ENCODE measurements around the gene ZBTB47.

Gene ZBTB47

GRCh38 chr3:42666022-42666421 is 12.5 kb downstream of the ZBTB47 start:
- Histone ChIP-seq H3K36me3 (ENCODE audit: control insufficient read depth, insufficient read depth, low read length) (no peaks in the 10 kb centered on the region), H3K27me3 (ENCODE audit: control insufficient read depth, insufficient read depth, low read length) (no peaks in the 10 kb centered on the region), H3K9ac (ENCODE audit: low read depth, low read length) (no peak overlapping the region), H3K4me3 (ENCODE audit: low read depth, low read length) (no peak overlapping the region), H3K4me1 (ENCODE audit: control insufficient read depth, insufficient read depth, low read length) (no peaks in the 10 kb centered on the region), H3K9me3 (ENCODE audit: control insufficient read depth, insufficient read depth, low read length) (no peaks in the 10 kb centered on the region), H3K27ac (ENCODE audit: low read depth, low read length) (no peak overlapping the region)

- Histone ChIP-seq H3K9me3 (ENCODE audit: control insufficient read depth, insufficient read depth, low read length) (no peaks in the 10 kb centered on the region), H3K36me3 (ENCODE audit: control insufficient read depth, insufficient read depth, low read length) (no peaks in the 10 kb centered on the region), H3K27ac (ENCODE audit: low read depth, low read length) (no peak overlapping the region), H3K4me1 (ENCODE audit: control insufficient read depth, insufficient read depth, low read length) (no peaks in the 10 kb centered on the region), H3K4me3 (ENCODE audit: low read depth, low read length) (no peak overlapping the region), H3K27me3 (ENCODE audit: control insufficient read depth, insufficient read depth, low read length) (no peaks in the 10 kb centered on the region), H3K9ac (ENCODE audit: low read depth, low read length) (no peak overlapping the region)
Measured at GRCh38 chr3:42666577-42666998, 13.1 kb downstream of the ZBTB47 start.

- Histone ChIP-seq H3K9ac (ENCODE audit: low read depth, low read length) (no peak overlapping the region), H3K4me3 (ENCODE audit: low read depth, low read length) (no peak overlapping the region), H3K27me3 (ENCODE audit: control insufficient read depth, insufficient read depth, low read length) (no peaks in the 10 kb centered on the region), H3K36me3 (ENCODE audit: control insufficient read depth, insufficient read depth, low read length) (no peaks in the 10 kb centered on the region), H3K4me1 (ENCODE audit: control insufficient read depth, insufficient read depth, low read length) (no peaks in the 10 kb centered on the region), H3K9me3 (ENCODE audit: control insufficient read depth, insufficient read depth, low read length) (no peaks in the 10 kb centered on the region), H3K27ac (ENCODE audit: low read depth, low read length) (no peak overlapping the region)
Measured at GRCh38 chr3:42667096-42667522, 13.6 kb downstream of the ZBTB47 start.

- H3K27me3 ChIP-seq (ENCODE audit: control insufficient read depth, insufficient read depth, low read length), result no peaks in the 10 kb centered on the region
- no peaks in the 10 kb centered on the region for H3K9me3 ChIP-seq (ENCODE audit: control insufficient read depth, insufficient read depth, low read length)
- H3K9ac ChIP-seq (ENCODE audit: low read depth, low read length), result no peak overlapping the region
- no peak overlapping the region for H3K27ac ChIP-seq (ENCODE audit: low read depth, low read length)
- H3K4me1 ChIP-seq (ENCODE audit: control insufficient read depth, insufficient read depth, low read length), result no peaks in the 10 kb centered on the region
- no peak overlapping the region for H3K4me3 ChIP-seq (ENCODE audit: low read depth, low read length)
- H3K36me3 ChIP-seq (ENCODE audit: control insufficient read depth, insufficient read depth, low read length), result no peaks in the 10 kb centered on the region
Measured at GRCh38 chr3:42667523-42668412, 14.3 kb downstream of the ZBTB47 start.

- Histone ChIP-seq H3K9me3 (ENCODE audit: control insufficient read depth, insufficient read depth, low read length) (no peaks in the 10 kb centered on the region), H3K9ac (ENCODE audit: low read depth, low read length) (no peak overlapping the region), H3K36me3 (ENCODE audit: control insufficient read depth, insufficient read depth, low read length) (no peaks in the 10 kb centered on the region), H3K4me3 (ENCODE audit: low read depth, low read length) (no peak overlapping the region), H3K4me1 (ENCODE audit: control insufficient read depth, insufficient read depth, low read length) (no peaks in the 10 kb centered on the region), H3K27me3 (ENCODE audit: control insufficient read depth, insufficient read depth, low read length) (no peaks in the 10 kb centered on the region), H3K27ac (ENCODE audit: low read depth, low read length) (no peak overlapping the region)
Measured at GRCh38 chr3:42668413-42668760, 14.9 kb downstream of the ZBTB47 start.

GRCh38 chr3:42668793-42669217 is 15.3 kb downstream of the ZBTB47 start:
- Histone ChIP-seq H3K27me3 (ENCODE audit: control insufficient read depth, insufficient read depth, low read length) (no peaks in the 10 kb centered on the region), H3K27ac (ENCODE audit: low read depth, low read length) (no peak overlapping the region), H3K36me3 (ENCODE audit: control insufficient read depth, insufficient read depth, low read length) (no peaks in the 10 kb centered on the region), H3K4me1 (ENCODE audit: control insufficient read depth, insufficient read depth, low read length) (no peaks in the 10 kb centered on the region), H3K9me3 (ENCODE audit: control insufficient read depth, insufficient read depth, low read length) (no peaks in the 10 kb centered on the region), H3K4me3 (ENCODE audit: low read depth, low read length) (no peak overlapping the region), H3K9ac (ENCODE audit: low read depth, low read length) (no peak overlapping the region)

GRCh38 chr3:42670051-42670576 is 16.6 kb downstream of the ZBTB47 start:
- Histone ChIP-seq H3K27me3 (ENCODE audit: control insufficient read depth, insufficient read depth, low read length) (no peaks in the 10 kb centered on the region), H3K4me3 (ENCODE audit: low read depth, low read length) (no peak overlapping the region), H3K9ac (ENCODE audit: low read depth, low read length) (no peak overlapping the region), H3K4me1 (ENCODE audit: control insufficient read depth, insufficient read depth, low read length) (no peaks in the 10 kb centered on the region), H3K27ac (ENCODE audit: low read depth, low read length) (no peak overlapping the region), H3K9me3 (ENCODE audit: control insufficient read depth, insufficient read depth, low read length) (no peaks in the 10 kb centered on the region), H3K36me3 (ENCODE audit: control insufficient read depth, insufficient read depth, low read length) (no peaks in the 10 kb centered on the region)

- no peaks in the 10 kb centered on the region for H3K9me3 ChIP-seq (ENCODE audit: control insufficient read depth, insufficient read depth, low read length)
- H3K27me3 ChIP-seq (ENCODE audit: control insufficient read depth, insufficient read depth, low read length), result no peaks in the 10 kb centered on the region
- H3K27ac ChIP-seq (ENCODE audit: low read depth, low read length), result no peak overlapping the region
- no peaks in the 10 kb centered on the region for H3K4me1 ChIP-seq (ENCODE audit: control insufficient read depth, insufficient read depth, low read length)
- no peaks in the 10 kb centered on the region for H3K36me3 ChIP-seq (ENCODE audit: control insufficient read depth, insufficient read depth, low read length)
- H3K9ac ChIP-seq (ENCODE audit: low read depth, low read length), result no peak overlapping the region
- H3K4me3 ChIP-seq (ENCODE audit: low read depth, low read length), result no peak overlapping the region
Measured at GRCh38 chr3:42670670-42671069, 17.2 kb downstream of the ZBTB47 start.

GRCh38 chr3:42672515-42672914 is 19.0 kb downstream of the ZBTB47 start:
- H3K9ac ChIP-seq (ENCODE audit: low read depth, low read length), result no peak overlapping the region
- H3K9me3 ChIP-seq (ENCODE audit: control insufficient read depth, insufficient read depth, low read length), result no peaks in the 10 kb centered on the region
- no peaks in the 10 kb centered on the region for H3K27me3 ChIP-seq (ENCODE audit: control insufficient read depth, insufficient read depth, low read length)
- H3K4me1 ChIP-seq (ENCODE audit: control insufficient read depth, insufficient read depth, low read length), result no peaks in the 10 kb centered on the region
- no peak overlapping the region for H3K27ac ChIP-seq (ENCODE audit: low read depth, low read length)
- H3K36me3 ChIP-seq (ENCODE audit: control insufficient read depth, insufficient read depth, low read length), result no peaks in the 10 kb centered on the region
- H3K4me3 ChIP-seq (ENCODE audit: low read depth, low read length), result no peak overlapping the region

- Histone ChIP-seq H3K9ac (ENCODE audit: low read depth, low read length) (no peak overlapping the region), H3K27ac (ENCODE audit: low read depth, low read length) (no peak overlapping the region), H3K9me3 (ENCODE audit: control insufficient read depth, insufficient read depth, low read length) (no peaks in the 10 kb centered on the region), H3K4me3 (ENCODE audit: low read depth, low read length) (no peak overlapping the region), H3K4me1 (ENCODE audit: control insufficient read depth, insufficient read depth, low read length) (no peaks in the 10 kb centered on the region), H3K36me3 (ENCODE audit: control insufficient read depth, insufficient read depth, low read length) (no peaks in the 10 kb centered on the region), H3K27me3 (ENCODE audit: control insufficient read depth, insufficient read depth, low read length) (no peaks in the 10 kb centered on the region)
Measured at GRCh38 chr3:42673082-42673481, 19.6 kb downstream of the ZBTB47 start.

GRCh38 chr3:42674146-42674545 is 20.6 kb downstream of the ZBTB47 start:
- no peaks in the 10 kb centered on the region for H3K4me1 ChIP-seq (ENCODE audit: control insufficient read depth, insufficient read depth, low read length)
- H3K4me3 ChIP-seq (ENCODE audit: low read depth, low read length), result no peak overlapping the region
- H3K9me3 ChIP-seq (ENCODE audit: control insufficient read depth, insufficient read depth, low read length), result no peaks in the 10 kb centered on the region
- H3K27me3 ChIP-seq (ENCODE audit: control insufficient read depth, insufficient read depth, low read length), result no peaks in the 10 kb centered on the region
- no peak overlapping the region for H3K27ac ChIP-seq (ENCODE audit: low read depth, low read length)
- no peak overlapping the region for H3K9ac ChIP-seq (ENCODE audit: low read depth, low read length)
- H3K36me3 ChIP-seq (ENCODE audit: control insufficient read depth, insufficient read depth, low read length), result no peaks in the 10 kb centered on the region
